Measurements from ENCODE around the gene FGD2. TPM values are rescaled to one million over a fixed set of nuclear protein-coding genes. Genes with fewer than 3 reads are reported as not detected.

FGD2 gene
- total and polyA plus RNA-seq, 2 of the 4 experiments (the other 2 are of a cell fraction) = 0.07 TPM; not detected in 1

DNA sequence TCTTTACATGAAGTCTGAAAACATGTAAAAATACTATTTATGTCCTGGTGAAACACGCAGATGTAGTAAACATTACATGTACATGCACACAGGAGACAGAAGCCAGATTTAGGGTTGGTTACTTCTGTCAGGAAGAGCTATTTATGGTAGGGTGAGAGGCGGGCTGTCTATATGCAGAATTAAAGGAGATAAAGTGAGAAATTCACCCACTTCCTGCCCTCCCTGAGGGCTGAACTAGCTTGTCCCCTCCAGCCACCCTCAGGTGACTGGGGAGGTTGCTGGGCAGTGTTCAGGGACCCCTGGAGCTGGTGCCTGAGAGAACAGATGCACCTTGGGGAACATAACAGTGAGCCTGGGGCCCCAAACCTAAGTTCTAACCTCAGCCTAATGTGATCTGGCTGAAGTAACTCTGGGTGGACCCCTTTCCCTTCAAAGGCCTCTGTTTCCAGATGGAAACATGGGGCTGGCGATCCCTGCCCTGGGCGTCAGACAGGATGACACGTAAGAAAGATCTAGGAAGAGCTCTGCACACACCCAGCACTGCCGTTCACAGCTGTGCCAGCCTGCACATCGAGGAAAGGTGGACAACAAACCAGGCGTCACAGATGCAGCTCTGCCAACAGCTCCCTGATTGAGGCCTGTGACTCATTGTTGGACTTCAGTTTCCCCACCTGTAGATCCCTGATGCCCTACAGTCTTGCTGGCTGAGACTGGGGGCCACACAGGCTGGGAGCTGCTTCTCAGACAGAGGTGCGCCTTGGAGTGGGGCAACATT is 49.6 kb upstream of the FGD2 start:
- intact Hi-C loops (cut with micrococcal nuclease) = no loop called here
- H2AK9ac ChIP-seq (replicated peaks; ENCODE audit: low read depth, low read length, poor library complexity) = no peak overlapping the region
- H3K4me3 ChIP-seq (ENCODE audit: insufficient read depth, low read depth, low read length) = no peak overlapping the region
- POLR2A ChIA-PET (ENCODE audit: unreplicated experiment) = no interaction called here
- H3K18ac ChIP-seq (ENCODE audit: low read depth, low read length) = no peak overlapping the region
- H3K9ac ChIP-seq (ENCODE audit: low read depth, low read length) = no peak overlapping the region
- H2BK120ac ChIP-seq (ENCODE audit: low read depth, low read length) = no peak overlapping the region
- no peak overlapping the region for H3K23ac ChIP-seq (ENCODE audit: low read depth, low read length)
- H3K36me3 ChIP-seq (ENCODE audit: control insufficient read depth, insufficient read depth, low read length) = no peaks in the 10 kb centered on the region
- H3K56ac ChIP-seq (ENCODE audit: extremely low read depth, insufficient read depth, low read length) = no peak overlapping the region
- no peak overlapping the region for H3K4ac ChIP-seq (ENCODE audit: low read depth, low read length)
- peaks cover 3% of the 10 kb centered on the region for H3K4me1 ChIP-seq (ENCODE audit: control insufficient read depth, insufficient read depth, low read length)
- H2BK5ac ChIP-seq (ENCODE audit: low read depth, low read length, poor library complexity, severe bottlenecking) = no peak overlapping the region
- no peak overlapping the region for H4K8ac ChIP-seq (ENCODE audit: low read depth in 2 of 2, low read length in 2 of 2)
- no peaks in the 10 kb centered on the region for H3K9me1 ChIP-seq (ENCODE audit: insufficient read depth, low read length)
- H2BK20ac ChIP-seq (ENCODE audit: low read depth, low read length) = no peak overlapping the region
- CTCF ChIA-PET = no interaction called here
- no peak overlapping the region for H2AFZ ChIP-seq (replicated peaks; ENCODE audit: low read length, poor library complexity)
- no peak overlapping the region for H4K5ac ChIP-seq (ENCODE audit: low read depth, low read length)
- H3K27ac ChIP-seq (ENCODE audit: insufficient read depth, low read length) = no peak overlapping the region
- H3K79me1 ChIP-seq (ENCODE audit: low read depth in 1 of 2, low read length in 2 of 2) = no peaks in the 10 kb centered on the region
- TF ChIP-seq RCOR1 (IDR thresholded peaks at IDR 0.05; ENCODE audit: insufficient replicate concordance, low read length) (no peak), CHD1 (IDR thresholded peaks at IDR 0.05; ENCODE audit: low read depth, low read length) (no peak), RAD21 (IDR thresholded peaks at IDR 0.05; ENCODE audit: low read length) (no peak), MXI1 (IDR thresholded peaks at IDR 0.05; ENCODE audit: borderline replicate concordance, low read depth, low read length) (no peak), MAZ (IDR thresholded peaks at IDR 0.05; ENCODE audit: borderline replicate concordance, low read depth, low read length) (no peak), SMC3 (IDR thresholded peaks at IDR 0.05; ENCODE audit: low read depth, low read length) (no peak), CEBPB (IDR thresholded peaks at IDR 0.05; ENCODE audit: low read depth, low read length) (no peak), BHLHE40 (IDR thresholded peaks at IDR 0.05; ENCODE audit: low read depth, low read length) (no peak)
- WGBS, 2 experiments (ENCODE audit: extremely low coverage in 2 of 2, insufficient read length in 1 of 2) = 86% methylated on average over 2 of the region's 9 CpGs; no CpG with 5 or more reads in 1 of the 2 experiments
- H3K9me3 ChIP-seq (ENCODE audit: control insufficient read depth, insufficient read depth, low read length) = no peaks in the 10 kb centered on the region
- no peak for DNase-seq
- H2BK15ac ChIP-seq (ENCODE audit: low read depth, low read length) = no peak overlapping the region; the same call in 2 of the 3 replicates
- dilution Hi-C loops (cut with HindIII; ENCODE audit: low sequenced_read_pairs, unreplicated experiment) = no loop called here
- no peak overlapping the region for H3K14ac ChIP-seq (replicated peaks; ENCODE audit: low read depth, low read length)
- H3K27me3 ChIP-seq (ENCODE audit: control insufficient read depth, insufficient read depth, low read length) = peaks cover 3% of the 10 kb centered on the region; the same call in 1 of the 2 replicates
- no peak overlapping the region for H3K4me2 ChIP-seq (ENCODE audit: low read depth, low read length)
- in situ Hi-C loops (cut with MboI; ENCODE audit: low sequenced_read_pairs) = no loop called here
- no peak overlapping the region for H4K91ac ChIP-seq (ENCODE audit: insufficient read depth, low read depth, low read length)
- no peaks in the 10 kb centered on the region for H4K20me1 ChIP-seq (ENCODE audit: insufficient read depth, low read length)
- no peak for ATAC-seq (ENCODE audit: low read depth)
- BruUV-seq (replicated peaks) = no TSS peak
- H2AK5ac ChIP-seq (ENCODE audit: low read depth, low read length) = no peak overlapping the region
